Fibroblast of lung (primary cell): ENCODE measurements around the gene HCFC1. TPM values are rescaled to one million over a fixed set of nuclear protein-coding genes. Genes with fewer than 3 reads are reported as not detected.

Source experiments
- DNase-seq, 2 donors: peaks; one replicate each; pipeline versions ENCODE4 v3.0.0 to v3.0.0-alpha.2; 2010; ENCODE audit warnings: low read depth in 2 of 2
- H2AFZ ChIP-seq: 2 replicates; pipeline ENCODE4 v1.5.1; 2012; ENCODE audit warnings: low read length, control low read depth, inconsistent platforms
- H3K27ac ChIP-seq: 2 replicates; pipeline ENCODE4 v1.5.1; 2011; ENCODE audit warnings: low read length, control low read depth; ENCODE audit not compliant: insufficient read depth
- H3K27me3 ChIP-seq: 2 replicates; pipeline ENCODE4 v1.5.1; 2011; ENCODE audit warnings: mild to moderate bottlenecking, low read length; ENCODE audit not compliant: control insufficient read depth, insufficient read depth
- H3K36me3 ChIP-seq: 2 replicates; pipeline ENCODE4 v1.5.1; 2011; ENCODE audit warnings: low read length; ENCODE audit not compliant: control insufficient read depth, insufficient read depth
- H3K4me1 ChIP-seq: 2 replicates; pipeline ENCODE4 v1.5.1; 2011; ENCODE audit warnings: low read length; ENCODE audit not compliant: control insufficient read depth, insufficient read depth; ENCODE audit errors: extremely low read depth
- H3K4me2 ChIP-seq: 2 replicates; pipeline ENCODE4 v1.5.1; 2011; ENCODE audit warnings: low read length, control low read depth; ENCODE audit not compliant: insufficient read depth; ENCODE audit errors: extremely low read depth
- H3K4me3 ChIP-seq, 4 experiments: fragments of 200-600 bp in 1 of 4; sonication (generic) in 1 of 4; replicated peaks in 1 of 4; 2 replicates each; pipeline ENCODE4 v1.5.1; 2011 to 2016; ENCODE audit warnings: low read length in 4 of 4, low read depth in 3 of 4, mild to moderate bottlenecking in 3 of 4, control low read depth in 2 of 4, inconsistent platforms in 1 of 4, mixed read lengths in 1 of 4; ENCODE audit not compliant: insufficient read depth in 1 of 4; ENCODE audit errors: control extremely low read depth in 1 of 4
- H3K79me2 ChIP-seq: 2 replicates; pipeline ENCODE4 v1.5.1; 2012; ENCODE audit warnings: mild to moderate bottlenecking, low read length, inconsistent platforms; ENCODE audit not compliant: control insufficient read depth, insufficient read depth
- H3K9ac ChIP-seq: 2 replicates; pipeline ENCODE4 v1.5.1; 2011; ENCODE audit warnings: mild to moderate bottlenecking, low read length, control low read depth; ENCODE audit not compliant: insufficient read depth
- H3K9me3 ChIP-seq: 2 replicates; pipeline ENCODE4 v1.5.1; 2012; ENCODE audit warnings: low read depth, low read length; ENCODE audit not compliant: control insufficient read depth, insufficient read depth
- H4K20me1 ChIP-seq: 2 replicates; pipeline ENCODE4 v1.5.1; 2011; ENCODE audit warnings: low read length; ENCODE audit not compliant: control insufficient read depth, insufficient read depth; ENCODE audit errors: extremely low read depth
- EZH2 ChIP-seq: IDR thresholded peaks from 2 replicates; pipeline ENCODE4 v1.5.1; 2012; ENCODE audit warnings: low read length, control low read depth, mild to moderate bottlenecking; ENCODE audit errors: missing control alignments
- polyA plus RNA-seq, 2 donors: library from polyadenylated mRNA; depleted of rRNA in 1 of 2; stranded (reverse) in 1 of 2; unstranded in 1 of 2; fragments of >200 nt; gene quantifications; 2 replicates each; pipeline ENCODE4 v1.2.1, GENCODE V29; 2011 to 2012; ENCODE audit warnings: missing spikeins in 1 of 2
- total RNA-seq: library from RNA; depleted of rRNA; stranded (reverse); fragments of >200 nt; gene quantifications from 2 replicates; pipeline ENCODE4 v1.2.1, GENCODE V29; 2014
- TF ChIP-seq, protein P1 (sequence below), 2 donors: IDR thresholded peaks in 1 of 2; conservative IDR thresholded peaks in 1 of 2; 1 replicate in 1 of 2; 2 replicates in 1 of 2; pipeline ENCODE4 v1.5.1; 2011 to 2012; ENCODE audit warnings: low read length in 2 of 2, control low read depth in 1 of 2, inconsistent platforms in 1 of 2, low read depth in 1 of 2, mild to moderate bottlenecking in 1 of 2

The HCFC1 gene
- total and polyA plus RNA-seq, 2 donors (not counting 1 experiment from before 2014, with no cell fraction given) = 3.0 to 10.2 TPM

DNA sequence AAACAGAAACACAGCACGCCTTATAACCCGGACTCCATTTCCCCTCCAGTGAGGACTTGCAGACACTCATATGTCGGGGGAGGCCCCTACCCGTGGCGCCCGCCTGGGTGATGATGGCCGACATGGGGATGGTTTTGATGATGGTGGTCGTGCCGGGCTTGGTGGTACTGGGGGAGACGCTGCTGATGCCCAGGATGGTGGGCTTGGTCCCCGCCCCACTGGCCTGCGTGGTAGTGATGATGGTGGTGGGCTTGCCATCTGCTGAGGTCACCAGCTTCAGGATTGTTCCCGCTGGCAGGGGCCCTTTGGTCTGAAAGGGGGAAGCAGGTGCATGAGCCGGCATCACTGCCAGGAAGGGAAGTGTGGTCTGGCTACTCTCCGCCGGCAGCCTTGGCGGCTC is 14.4 kb downstream of the HCFC1 start:
- Histone ChIP-seq H2AFZ (no peak overlapping the region), H3K4me3 (no peak overlapping the region), H3K9me3 (no peaks in the 10 kb centered on the region), H3K36me3 (peaks cover 57% of the 10 kb centered on the region), H3K79me2 (peaks cover 1% of the 10 kb centered on the region), H3K9ac (no peak overlapping the region), H3K4me2 (no peak overlapping the region), H4K20me1 (no peaks in the 10 kb centered on the region), H3K27ac (no peak overlapping the region), H3K4me1 (peaks cover 2% of the 10 kb centered on the region), H3K27me3 (no peaks in the 10 kb centered on the region)
- DNase-seq = no peak
- TF ChIP-seq EZH2 = no peak

DNA sequence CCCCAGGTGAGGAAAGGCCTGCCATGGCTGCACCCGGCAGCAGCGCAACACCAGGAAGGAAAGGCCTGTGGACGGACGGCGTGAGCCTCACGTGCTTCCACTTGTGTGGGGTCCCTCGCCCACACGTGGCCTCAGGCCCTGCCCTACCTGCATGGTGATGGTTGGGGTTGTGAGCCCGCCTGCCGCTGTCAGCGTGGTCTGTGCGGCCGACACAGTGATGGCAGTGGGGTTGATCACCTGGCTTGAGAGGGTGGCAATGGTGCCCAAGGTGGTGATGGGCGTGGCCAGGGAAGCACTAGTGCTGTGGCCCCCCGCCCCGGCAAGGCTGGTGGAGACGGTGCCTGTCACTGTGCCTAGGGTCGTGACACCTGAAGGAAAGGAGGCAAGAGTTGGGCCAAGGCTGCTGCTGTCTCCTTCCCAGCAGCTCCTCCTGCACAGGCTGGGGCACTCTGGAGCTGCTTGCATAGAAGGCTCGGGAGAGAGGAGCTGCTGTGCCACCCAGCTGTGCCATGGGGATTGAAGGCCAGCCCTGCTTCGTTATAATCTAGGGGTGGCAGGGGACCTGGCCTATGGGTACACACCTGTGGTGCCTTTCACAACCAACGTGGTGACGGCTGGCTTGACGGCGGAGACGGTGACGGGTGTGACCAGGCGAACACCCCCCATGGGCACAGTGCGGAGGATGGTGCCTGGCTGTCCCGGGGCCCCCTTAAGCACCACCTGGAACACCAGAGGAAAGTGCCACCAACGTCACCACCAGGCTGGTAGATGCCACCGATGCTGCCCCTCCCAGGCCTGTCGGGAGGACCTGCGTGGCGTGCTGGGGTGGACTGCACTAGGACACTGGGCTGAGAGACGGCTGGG is 15.3 kb downstream of the HCFC1 start:
- peaks cover 60% of the 10 kb centered on the region for H3K36me3 ChIP-seq
- no peak for DNase-seq
- no peak overlapping the region for H3K27ac ChIP-seq
- H3K27me3 ChIP-seq = no peaks in the 10 kb centered on the region
- H3K9me3 ChIP-seq = no peaks in the 10 kb centered on the region
- H3K79me2 ChIP-seq = no peaks in the 10 kb centered on the region
- H3K4me1 ChIP-seq = peaks cover 2% of the 10 kb centered on the region
- H4K20me1 ChIP-seq = no peaks in the 10 kb centered on the region
- no peak overlapping the region for H3K4me3 ChIP-seq
- no peak overlapping the region for H3K4me2 ChIP-seq
- H3K9ac ChIP-seq = no peak overlapping the region
- H2AFZ ChIP-seq = no peak overlapping the region
- TF ChIP-seq, protein P1, sequence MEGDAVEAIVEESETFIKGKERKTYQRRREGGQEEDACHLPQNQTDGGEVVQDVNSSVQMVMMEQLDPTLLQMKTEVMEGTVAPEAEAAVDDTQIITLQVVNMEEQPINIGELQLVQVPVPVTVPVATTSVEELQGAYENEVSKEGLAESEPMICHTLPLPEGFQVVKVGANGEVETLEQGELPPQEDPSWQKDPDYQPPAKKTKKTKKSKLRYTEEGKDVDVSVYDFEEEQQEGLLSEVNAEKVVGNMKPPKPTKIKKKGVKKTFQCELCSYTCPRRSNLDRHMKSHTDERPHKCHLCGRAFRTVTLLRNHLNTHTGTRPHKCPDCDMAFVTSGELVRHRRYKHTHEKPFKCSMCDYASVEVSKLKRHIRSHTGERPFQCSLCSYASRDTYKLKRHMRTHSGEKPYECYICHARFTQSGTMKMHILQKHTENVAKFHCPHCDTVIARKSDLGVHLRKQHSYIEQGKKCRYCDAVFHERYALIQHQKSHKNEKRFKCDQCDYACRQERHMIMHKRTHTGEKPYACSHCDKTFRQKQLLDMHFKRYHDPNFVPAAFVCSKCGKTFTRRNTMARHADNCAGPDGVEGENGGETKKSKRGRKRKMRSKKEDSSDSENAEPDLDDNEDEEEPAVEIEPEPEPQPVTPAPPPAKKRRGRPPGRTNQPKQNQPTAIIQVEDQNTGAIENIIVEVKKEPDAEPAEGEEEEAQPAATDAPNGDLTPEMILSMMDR (conservative IDR thresholded peaks at IDR 0.05 in 1 of 2, IDR thresholded peaks at IDR 0.05 in 1 of 2; ENCODE audit: low read depth in 1 of 2, low read length in 2 of 2) = no peak
- no peak for TF ChIP-seq EZH2

DNA sequence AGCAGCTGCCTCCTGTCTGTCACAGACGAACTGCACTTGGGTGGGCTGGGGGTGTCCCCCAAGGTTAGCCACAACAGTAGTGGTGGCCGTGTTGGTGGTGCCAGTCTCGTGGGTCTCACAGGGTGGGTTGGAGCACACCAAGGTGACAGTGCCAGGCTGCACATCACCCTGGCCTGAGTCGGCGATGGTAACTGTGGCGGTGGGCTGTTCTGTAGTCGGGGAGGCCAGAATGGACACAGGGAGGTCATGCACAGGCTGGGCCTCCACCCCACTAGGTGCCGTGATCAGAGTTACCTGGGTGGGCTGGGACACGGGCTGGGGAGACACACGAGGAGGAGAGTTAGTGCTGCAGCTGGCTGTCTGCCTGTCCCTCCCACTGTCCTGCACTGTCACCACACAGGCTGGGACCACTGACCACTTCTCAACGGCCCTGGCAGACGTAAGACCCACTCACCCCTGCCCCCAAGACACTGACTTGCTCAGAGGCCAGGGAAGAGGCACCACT is 16.3 kb downstream of the HCFC1 start:
- peaks cover 62% of the 10 kb centered on the region for H3K36me3 ChIP-seq
- TF ChIP-seq, protein P1 (conservative IDR thresholded peaks at IDR 0.05 in 1 of 2, IDR thresholded peaks at IDR 0.05 in 1 of 2; ENCODE audit: low read depth in 1 of 2, low read length in 2 of 2) = no peak
- TF ChIP-seq EZH2 = no peak

More for the DNA sequence above, 16.3 kb downstream of the HCFC1 start:
- Histone ChIP-seq H3K9me3 (no peaks in the 10 kb centered on the region), H3K79me2 (no peaks in the 10 kb centered on the region), H2AFZ (no peak overlapping the region), H3K4me3 (no peak overlapping the region), H3K4me1 (peaks cover 2% of the 10 kb centered on the region), H3K27me3 (no peaks in the 10 kb centered on the region), H4K20me1 (no peaks in the 10 kb centered on the region), H3K9ac (no peak overlapping the region), H3K4me2 (no peak overlapping the region), H3K27ac (no peak overlapping the region)
- no peak for DNase-seq
